HEK293 (cell line): ENCODE measurements around the gene ETV3.

Experiments used
- CTCF ChIA-PET: fragments of 350-600 bp; formaldehyde crosslinking; extraction: SDS; loops from one replicate; lab custom pipeline; 2021; ENCODE audit warnings: antibody characterized with exemption; lab: Yijun Ruan, JAX
- POLR2A ChIA-PET: fragments of 300-600 bp; formaldehyde crosslinking; extraction: SDS; loops from one replicate; lab custom pipeline; 2020; ENCODE audit warnings: antibody characterized with exemption, inconsistent platforms; lab: Yijun Ruan, JAX
- H3K27ac ChIP-seq: fragments of 200-500 bp; sonication (Bioruptor generic); 2 replicates; pipeline ENCODE4 v1.5.1; 2014; ENCODE audit warnings: low read depth, low read length, control low read depth, inconsistent platforms; ENCODE audit errors: extremely low read depth
- H3K36me3 ChIP-seq, 2 experiments: fragments of 200-500 bp in 1 of 2; sonication (Bioruptor generic) in 1 of 2; 1 replicate in 1 of 2; 2 replicates in 1 of 2; pipeline ENCODE4 v1.5.1; 2014 to 2017; ENCODE audit warnings: inconsistent platforms in 2 of 2, low read length in 2 of 2; ENCODE audit not compliant: control insufficient read depth in 2 of 2, insufficient read depth in 1 of 2
- H3K4me1 ChIP-seq: fragments of 200-500 bp; sonication (Bioruptor generic); 2 replicates; pipeline ENCODE4 v1.5.1; 2014; ENCODE audit warnings: mild to moderate bottlenecking, low read length, inconsistent platforms; ENCODE audit not compliant: control insufficient read depth, insufficient read depth
- H3K4me3 ChIP-seq: 2 replicates; pipeline ENCODE4 v1.5.1; 2011; ENCODE audit warnings: low read depth, mild to moderate bottlenecking, control low read depth, low read length, moderate library complexity
- H3K9me3 ChIP-seq: fragments of 200-500 bp; sonication (Bioruptor generic); 2 replicates; pipeline ENCODE4 v1.5.1; 2014; ENCODE audit warnings: low read depth, low read length, inconsistent platforms; ENCODE audit not compliant: control insufficient read depth, insufficient read depth
- AEBP2 ChIP-seq: fragments of 450-650 bp; formaldehyde crosslinking; IDR thresholded peaks from 2 replicates; pipeline ENCODE4 v1.5.1; 2016; ENCODE audit warnings: missing biosample characterization, missing genetic modification characterization, borderline replicate concordance
- BCL6B ChIP-seq: fragments of 450-650 bp; formaldehyde crosslinking; IDR thresholded peaks from 2 replicates; pipeline ENCODE4 v1.5.1; 2017; ENCODE audit warnings: missing biosample characterization, missing genetic modification characterization
- HOXA7 ChIP-seq: sonication (generic); formaldehyde crosslinking; IDR thresholded peaks from 2 replicates; pipeline ENCODE4 v1.8.1; 2022; ENCODE audit warnings: missing genetic modification reagents, borderline replicate concordance
- SCRT2 ChIP-seq: fragments of 450-650 bp; formaldehyde crosslinking; IDR thresholded peaks from 2 replicates; pipeline ENCODE4 v1.5.1; 2016; ENCODE audit warnings: missing biosample characterization, missing genetic modification characterization
- TRIM28 ChIP-seq: IDR thresholded peaks from 2 replicates; pipeline ENCODE4 v1.6.1; 2011; ENCODE audit warnings: low read length, control low read depth, borderline replicate concordance
- ZBTB49 ChIP-seq: fragments of 450-650 bp; formaldehyde crosslinking; IDR thresholded peaks from 2 replicates; pipeline ENCODE4 v1.5.1; 2016; ENCODE audit warnings: missing biosample characterization, missing genetic modification characterization, low read depth
- ZIC2 ChIP-seq: fragments of 450-650 bp; formaldehyde crosslinking; IDR thresholded peaks from 2 replicates; pipeline ENCODE4 v1.5.1; 2016; ENCODE audit warnings: missing biosample characterization, missing genetic modification characterization
- ZNF157 ChIP-seq: fragments of 450-650 bp; formaldehyde crosslinking; IDR thresholded peaks from 2 replicates; pipeline ENCODE4 v1.5.1; 2016; ENCODE audit warnings: missing biosample characterization, missing genetic modification characterization
- ZNF169 ChIP-seq: fragments of 450-650 bp; formaldehyde crosslinking; IDR thresholded peaks from 2 replicates; pipeline ENCODE4 v1.5.1; 2016; ENCODE audit warnings: missing biosample characterization, missing genetic modification characterization
- ZNF202 ChIP-seq: fragments of 450-650 bp; formaldehyde crosslinking; IDR thresholded peaks from 2 replicates; pipeline ENCODE4 v1.5.1; 2016; ENCODE audit warnings: missing biosample characterization, missing genetic modification characterization, borderline replicate concordance
- ZNF610 ChIP-seq: fragments of 450-650 bp; formaldehyde crosslinking; IDR thresholded peaks from 2 replicates; pipeline ENCODE4 v1.5.1; 2016; ENCODE audit warnings: missing biosample characterization, missing genetic modification characterization, borderline replicate concordance
- ZNF626 ChIP-seq: fragments of 450-650 bp; sonication (Bioruptor Pico); formaldehyde crosslinking; IDR thresholded peaks from 2 replicates; pipeline ENCODE4 v1.5.1; 2018; ENCODE audit warnings: missing biosample characterization, missing genetic modification characterization, inconsistent platforms
- ZNF792 ChIP-seq: fragments of 450-650 bp; formaldehyde crosslinking; IDR thresholded peaks from 2 replicates; pipeline ENCODE4 v1.5.1; 2016; ENCODE audit warnings: missing biosample characterization, missing genetic modification characterization
- ZSCAN30 ChIP-seq: fragments of 450-650 bp; IDR thresholded peaks from 2 replicates; pipeline ENCODE4 v1.5.1; 2018; ENCODE audit warnings: missing biosample characterization, mild to moderate bottlenecking, missing genetic modification characterization, moderate library complexity
- TF ChIP-seq, protein P1 (sequence below): fragments of 450-650 bp; formaldehyde crosslinking; IDR thresholded peaks from 2 replicates; pipeline ENCODE4 v1.5.1; 2017; ENCODE audit warnings: missing biosample characterization, missing genetic modification characterization
- TF ChIP-seq, protein P2 (sequence below): fragments of 450-650 bp; formaldehyde crosslinking; IDR thresholded peaks from 2 replicates; pipeline ENCODE4 v1.5.1; 2016; ENCODE audit warnings: missing biosample characterization, missing genetic modification characterization
- TF ChIP-seq, protein P3 (sequence below): fragments of 450-650 bp; formaldehyde crosslinking; IDR thresholded peaks from 2 replicates; pipeline ENCODE4 v1.5.1; 2016; ENCODE audit warnings: missing biosample characterization, missing genetic modification characterization

Gene ETV3

GRCh38 chr1:157091668-157092273 lies 46.4 kb downstream of the ETV3 start:
- TF ChIP-seq ZBTB49 (tag by site-specific recombination) = no peak
- peak; percentile 76 for TF ChIP-seq ZIC2 (tag by site-specific recombination)
- TF ChIP-seq BCL6B (tag by site-specific recombination) = no peak
- H3K4me1 ChIP-seq = no peaks in the 10 kb centered on the region
- ChIA-PET POLR2A (no interaction called here), CTCF (interaction anchor here (1.1 to 7.7 kb wide), 2 partner anchors 39 to 63 kb away, joined by 3 to 288 read pairs; no protein-coding TSS in a partner anchor)
- no peaks in the 10 kb centered on the region for H3K36me3 ChIP-seq
- no peaks in the 10 kb centered on the region for H3K9me3 ChIP-seq
- H3K4me3 ChIP-seq = no peak overlapping the region
- H3K27ac ChIP-seq = no peak overlapping the region

DNA sequence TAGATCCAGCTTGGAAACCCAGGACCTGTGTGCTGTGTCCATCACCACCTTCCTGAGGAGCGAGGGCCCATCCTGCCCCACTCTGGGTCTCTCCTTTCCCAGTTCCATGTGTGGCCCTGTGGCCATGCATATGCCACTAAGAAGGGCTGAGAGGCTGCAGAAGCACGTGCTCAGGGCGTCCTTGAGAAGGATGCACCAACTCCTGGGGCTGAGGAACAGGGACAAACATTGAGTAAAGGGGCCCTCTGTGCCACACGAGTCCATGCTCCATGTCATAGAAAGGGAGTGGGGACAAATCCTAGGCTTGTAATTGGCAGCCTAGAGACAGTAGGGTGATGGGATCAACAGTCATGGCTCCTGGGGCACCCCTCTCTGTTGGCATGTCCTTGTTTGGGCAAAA lies 47.0 kb downstream of the ETV3 start:
- ChIA-PET CTCF (interaction anchor here (0.6 to 7.7 kb wide), 22 partner anchors 10 to 412 kb away, joined by 3 to 288 read pairs (median 6); no protein-coding TSS in a partner anchor), POLR2A (interaction anchor here (0.5 kb wide), 1 partner anchor 1083 kb away, joined by 3 read pairs; no protein-coding TSS in a partner anchor)

DNA sequence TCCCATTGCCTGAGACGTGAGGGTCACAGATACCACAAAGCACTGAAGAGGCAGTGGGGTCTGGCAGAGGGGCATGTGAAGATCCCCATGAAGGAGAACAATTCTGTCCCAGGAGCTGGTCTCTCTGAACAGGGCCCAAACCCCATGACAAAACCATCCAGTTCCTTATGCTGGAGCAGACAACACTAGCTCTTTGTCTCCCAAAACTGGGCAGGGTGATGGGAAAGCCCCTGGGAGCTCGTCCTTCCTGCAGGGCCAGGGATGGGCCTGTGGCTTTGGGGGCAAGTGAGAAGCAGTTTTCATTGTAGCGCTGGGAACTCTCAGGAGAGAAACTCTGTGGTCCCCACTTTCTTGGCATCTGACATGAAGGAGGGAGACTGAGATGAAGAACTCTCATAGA lies 47.4 kb downstream of the ETV3 start:
- CTCF ChIA-PET = interaction anchor here (0.6 to 7.7 kb wide), 30 partner anchors 9 to 412 kb away, joined by 3 to 288 read pairs (median 6); no protein-coding TSS in a partner anchor
- H3K27ac ChIP-seq = no peak overlapping the region
- POLR2A ChIA-PET = interaction anchor here (0.5 to 1.4 kb wide), 2 partner anchors 65 to 1082 kb away, joined by 3 to 5 read pairs; no protein-coding TSS in a partner anchor

More for the DNA sequence above, 47.0 kb downstream of the ETV3 start:
- Histone ChIP-seq H3K36me3 (no peaks in the 10 kb centered on the region), H3K27ac (no peak overlapping the region), H3K4me3 (no peak overlapping the region), H3K4me1 (no peaks in the 10 kb centered on the region), H3K9me3 (no peaks in the 10 kb centered on the region)
- TF ChIP-seq SCRT2 = no peak
- no peak for TF ChIP-seq ZNF169
- TF ChIP-seq AEBP2 = no peak
- no peak for TF ChIP-seq ZNF610 (tag by site-specific recombination)
- no peak for TF ChIP-seq ZNF202 (tag by site-specific recombination)
- TF ChIP-seq, protein P1, sequence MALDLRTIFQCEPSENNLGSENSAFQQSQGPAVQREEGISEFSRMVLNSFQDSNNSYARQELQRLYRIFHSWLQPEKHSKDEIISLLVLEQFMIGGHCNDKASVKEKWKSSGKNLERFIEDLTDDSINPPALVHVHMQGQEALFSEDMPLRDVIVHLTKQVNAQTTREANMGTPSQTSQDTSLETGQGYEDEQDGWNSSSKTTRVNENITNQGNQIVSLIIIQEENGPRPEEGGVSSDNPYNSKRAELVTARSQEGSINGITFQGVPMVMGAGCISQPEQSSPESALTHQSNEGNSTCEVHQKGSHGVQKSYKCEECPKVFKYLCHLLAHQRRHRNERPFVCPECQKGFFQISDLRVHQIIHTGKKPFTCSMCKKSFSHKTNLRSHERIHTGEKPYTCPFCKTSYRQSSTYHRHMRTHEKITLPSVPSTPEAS (tag by site-specific recombination) = no peak
- TF ChIP-seq ZNF157 = no peak

More for the DNA sequence above, 47.4 kb downstream of the ETV3 start:
- Histone ChIP-seq H3K9me3 (no peaks in the 10 kb centered on the region), H3K36me3 (no peaks in the 10 kb centered on the region), H3K4me1 (no peaks in the 10 kb centered on the region)
- TF ChIP-seq, protein P2, sequence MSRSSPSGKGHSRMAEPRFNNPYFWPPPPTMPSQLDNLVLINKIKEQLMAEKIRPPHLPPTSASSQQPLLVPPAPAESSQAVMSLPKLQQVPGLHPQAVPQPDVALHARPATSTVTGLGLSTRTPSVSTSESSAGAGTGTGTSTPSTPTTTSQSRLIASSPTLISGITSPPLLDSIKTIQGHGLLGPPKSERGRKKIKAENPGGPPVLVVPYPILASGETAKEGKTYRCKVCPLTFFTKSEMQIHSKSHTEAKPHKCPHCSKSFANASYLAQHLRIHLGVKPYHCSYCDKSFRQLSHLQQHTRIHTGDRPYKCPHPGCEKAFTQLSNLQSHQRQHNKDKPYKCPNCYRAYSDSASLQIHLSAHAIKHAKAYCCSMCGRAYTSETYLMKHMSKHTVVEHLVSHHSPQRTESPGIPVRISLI (tag by site-specific recombination) = no peak
- TF ChIP-seq, protein P3, sequence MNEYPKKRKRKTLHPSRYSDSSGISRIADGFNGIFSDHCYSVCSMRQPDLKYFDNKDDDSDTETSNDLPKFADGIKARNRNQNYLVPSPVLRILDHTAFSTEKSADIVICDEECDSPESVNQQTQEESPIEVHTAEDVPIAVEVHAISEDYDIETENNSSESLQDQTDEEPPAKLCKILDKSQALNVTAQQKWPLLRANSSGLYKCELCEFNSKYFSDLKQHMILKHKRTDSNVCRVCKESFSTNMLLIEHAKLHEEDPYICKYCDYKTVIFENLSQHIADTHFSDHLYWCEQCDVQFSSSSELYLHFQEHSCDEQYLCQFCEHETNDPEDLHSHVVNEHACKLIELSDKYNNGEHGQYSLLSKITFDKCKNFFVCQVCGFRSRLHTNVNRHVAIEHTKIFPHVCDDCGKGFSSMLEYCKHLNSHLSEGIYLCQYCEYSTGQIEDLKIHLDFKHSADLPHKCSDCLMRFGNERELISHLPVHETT = no peak
- no peak for TF ChIP-seq HOXA7 (CRISPR knock-in tag)
- no peak for TF ChIP-seq ZNF792 (tag by site-specific recombination)
- TF ChIP-seq TRIM28 = no peak
- TF ChIP-seq ZNF626 (tag by site-specific recombination) = no peak
- TF ChIP-seq ZSCAN30 = no peak
- TF ChIP-seq, all 188 proteins: peak for 0
- no peak overlapping the region for H3K4me3 ChIP-seq
